Lower leg skin (tissue), 4 donors: ENCODE measurements around the gene SLCO2B1. TPM values are rescaled to one million over a fixed set of nuclear protein-coding genes. Genes with fewer than 3 reads are reported as not detected.
A peak's percentile ranks its signal among the peaks of the same experiment; 100 is the strongest.

Experiments
- DNase-seq, 2 donors: peaks; one replicate each; pipeline ENCODE4 v3.0.0-alpha.2; 2019; ENCODE audit warnings: low spot score in 2 of 2
- H3K4me3 ChIP-seq: fragments of 200-600 bp; sonication (generic); 2 replicates; pipeline ENCODE4 v1.5.1; 2017; ENCODE audit warnings: mild to moderate bottlenecking, low read depth; ENCODE audit not compliant: poor library complexity, severe bottlenecking
- POLR2A ChIP-seq, 2 donors: fragments of 450-650 bp; IDR thresholded peaks; one replicate each; pipeline ENCODE4 v1.6.1; 2016 to 2017; ENCODE audit warnings: antibody characterized with exemption in 2 of 2, mild to moderate bottlenecking in 1 of 2, moderate library complexity in 1 of 2
- WGBS, 2 donors: methylation state at CpG; one replicate each; pipeline ENCODE4 v1.1.5; 2018; 5-methylcytosine and 5-hydroxymethylcytosine counted together
- intact Hi-C: fragments of 100-400 bp; cut with DNase I; formaldehyde crosslinking; loops from one replicate; pipeline ENCODE4 v1.15.0; 2023; ENCODE audit warnings: low total_unique reads
- total RNA-seq, 4 donors: library from RNA; depleted of rRNA; stranded (reverse); fragments of >200 nt; gene quantifications; one replicate each; pipeline ENCODE4 v1.1.0, GENCODE V29; 2016
- TF ChIP-seq, protein P1 (sequence below), 3 donors: fragments of 450-650 bp; IDR thresholded peaks; one replicate each; pipeline ENCODE4 v1.5.1; 2016; ENCODE audit warnings: antibody characterized with exemption in 3 of 3, mild to moderate bottlenecking in 3 of 3, moderate library complexity in 2 of 3

Gene SLCO2B1
- total RNA-seq, 4 donors from 2014 or later, result 5.0 to 20.9 (median 12.5) TPM

GRCh38 chr11:75170516-75171201 is 19.8 kb downstream of the SLCO2B1 start:
- TF ChIP-seq, protein P1, sequence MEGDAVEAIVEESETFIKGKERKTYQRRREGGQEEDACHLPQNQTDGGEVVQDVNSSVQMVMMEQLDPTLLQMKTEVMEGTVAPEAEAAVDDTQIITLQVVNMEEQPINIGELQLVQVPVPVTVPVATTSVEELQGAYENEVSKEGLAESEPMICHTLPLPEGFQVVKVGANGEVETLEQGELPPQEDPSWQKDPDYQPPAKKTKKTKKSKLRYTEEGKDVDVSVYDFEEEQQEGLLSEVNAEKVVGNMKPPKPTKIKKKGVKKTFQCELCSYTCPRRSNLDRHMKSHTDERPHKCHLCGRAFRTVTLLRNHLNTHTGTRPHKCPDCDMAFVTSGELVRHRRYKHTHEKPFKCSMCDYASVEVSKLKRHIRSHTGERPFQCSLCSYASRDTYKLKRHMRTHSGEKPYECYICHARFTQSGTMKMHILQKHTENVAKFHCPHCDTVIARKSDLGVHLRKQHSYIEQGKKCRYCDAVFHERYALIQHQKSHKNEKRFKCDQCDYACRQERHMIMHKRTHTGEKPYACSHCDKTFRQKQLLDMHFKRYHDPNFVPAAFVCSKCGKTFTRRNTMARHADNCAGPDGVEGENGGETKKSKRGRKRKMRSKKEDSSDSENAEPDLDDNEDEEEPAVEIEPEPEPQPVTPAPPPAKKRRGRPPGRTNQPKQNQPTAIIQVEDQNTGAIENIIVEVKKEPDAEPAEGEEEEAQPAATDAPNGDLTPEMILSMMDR (IDR thresholded peaks at IDR 0.05), result no peak
- TF ChIP-seq POLR2A (IDR thresholded peaks at IDR 0.05), result no peak
- intact Hi-C loops, result no loop called here
- no peak overlapping the region for H3K4me3 ChIP-seq
- WGBS, 2 donors, result 58 to 61% methylated on average over 18 of the region's 18 CpGs
- DNase-seq, result no peak

DNA sequence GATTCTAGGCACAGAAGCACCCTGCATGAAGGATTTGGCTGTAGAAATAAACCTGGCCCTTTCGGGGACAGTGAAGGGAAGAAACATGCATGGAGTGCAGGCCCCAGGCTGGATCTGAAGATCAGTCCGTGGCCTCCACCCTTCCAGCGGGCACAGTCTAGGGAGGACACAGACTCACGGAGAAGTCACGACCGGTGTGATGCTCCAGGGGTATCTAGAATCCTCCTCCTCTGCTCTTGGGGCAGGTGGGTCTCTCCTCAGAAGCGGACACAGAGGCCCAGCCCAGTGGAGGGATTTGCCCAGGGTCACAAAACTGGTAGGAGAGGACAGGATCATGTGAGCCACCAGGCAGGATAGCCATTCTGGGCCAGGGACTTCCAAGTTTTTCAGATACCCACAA is 22.4 kb downstream of the SLCO2B1 start:
- no peak overlapping the region for H3K4me3 ChIP-seq
- no peak for TF ChIP-seq POLR2A (IDR thresholded peaks at IDR 0.05)
- TF ChIP-seq, protein P1 (IDR thresholded peaks at IDR 0.05), result no peak
- WGBS, 2 donors, result 92 to 94% methylated on average over 7 of the region's 7 CpGs
- no peak for DNase-seq
- intact Hi-C loops, result no loop called here

DNA sequence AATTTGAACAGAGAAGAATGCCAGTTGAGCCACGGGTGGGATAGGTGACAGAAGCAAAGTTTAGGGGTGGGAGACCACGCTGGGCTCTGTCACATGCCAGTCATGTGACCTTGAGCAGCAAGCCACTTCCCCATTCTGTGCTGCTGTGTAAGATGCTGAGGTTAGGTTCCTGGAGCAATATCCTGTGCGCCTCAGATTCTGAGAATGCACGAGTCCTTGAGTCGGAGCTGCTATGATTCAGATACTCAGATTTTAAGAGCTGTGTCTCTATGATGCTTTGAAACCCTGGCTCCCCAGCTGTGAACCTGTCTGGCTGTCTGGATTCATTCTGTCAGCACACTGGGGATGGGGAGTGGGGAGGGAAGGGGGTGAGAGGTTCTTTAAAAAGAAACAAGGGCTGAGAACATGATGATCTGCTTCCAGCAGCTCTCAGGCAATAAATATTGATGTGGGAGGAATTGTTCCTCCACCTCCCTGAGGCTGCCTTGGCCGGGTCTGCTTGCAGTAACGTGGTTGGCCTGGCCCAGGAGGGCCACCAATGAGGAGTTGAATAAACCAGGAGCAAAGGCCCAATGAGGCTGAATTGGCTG is 24.0 kb downstream of the SLCO2B1 start:
- no peak for TF ChIP-seq POLR2A (IDR thresholded peaks at IDR 0.05)
- TF ChIP-seq, protein P1 (IDR thresholded peaks at IDR 0.05), result no peak
- DNase-seq, result peak in 1 of 2 donors; percentile 50
- 50 to 66% methylated on average over 5 to 7 of the region's 7 CpGs for WGBS, 2 donors
- H3K4me3 ChIP-seq, result no peak overlapping the region
- intact Hi-C loops, result no loop called here

DNA sequence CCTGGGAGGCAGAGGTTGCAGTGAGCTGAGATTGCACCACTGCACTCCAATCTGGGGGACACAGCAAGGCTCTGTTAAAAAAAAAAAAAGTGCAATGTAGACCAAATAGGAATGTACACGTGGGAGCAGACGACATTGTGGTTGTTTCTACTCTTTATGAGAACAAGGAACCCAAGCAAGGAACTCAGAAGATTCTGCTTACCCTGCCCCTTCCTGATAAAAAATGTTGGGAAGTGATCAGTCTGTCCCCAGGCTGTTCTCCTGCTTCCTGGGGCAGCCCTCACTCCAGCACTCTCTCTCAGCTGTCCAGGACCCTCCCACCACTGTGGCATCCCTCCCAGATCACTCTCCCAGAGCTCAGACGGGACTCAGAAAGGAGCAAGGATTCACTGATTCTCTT is 31.8 kb downstream of the SLCO2B1 start:
- H3K4me3 ChIP-seq, result no peak overlapping the region
- 35 to 43% methylated on average over 3 of the region's 3 CpGs for WGBS, 2 donors
- intact Hi-C loops, result no loop called here
- TF ChIP-seq, protein P1 (IDR thresholded peaks at IDR 0.05), result no peak
- TF ChIP-seq POLR2A (IDR thresholded peaks at IDR 0.05), result no peak
- peak in 1 of 2 donors; percentile 25 for DNase-seq

DNA sequence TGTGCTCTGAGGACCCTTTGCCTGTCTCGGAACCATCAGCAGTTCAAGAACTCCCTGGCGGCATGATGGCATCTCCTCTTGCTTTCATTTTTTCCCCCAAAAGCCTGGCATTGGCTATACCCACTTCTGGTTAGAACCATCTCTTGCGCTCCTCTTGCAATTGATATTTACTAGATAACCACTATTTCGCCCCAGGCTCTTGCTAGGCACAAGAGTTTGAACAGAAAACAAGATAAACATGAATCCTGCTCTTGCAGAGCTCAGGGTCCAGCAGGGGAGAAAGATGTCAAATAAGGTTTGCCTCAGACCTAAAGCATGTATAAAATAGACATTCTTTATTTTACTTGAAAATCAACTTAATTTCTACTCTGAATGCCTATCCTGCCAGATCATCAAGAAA is 33.1 kb downstream of the SLCO2B1 start:
- intact Hi-C loops, result no loop called here
- 92 to 93% methylated on average over 4 of the region's 4 CpGs for WGBS, 2 donors
- H3K4me3 ChIP-seq, result no peak overlapping the region
- no peak for DNase-seq
- TF ChIP-seq POLR2A (IDR thresholded peaks at IDR 0.05), result no peak
- TF ChIP-seq, protein P1 (IDR thresholded peaks at IDR 0.05), result no peak
